ENCODE measurements around the gene HOXA13.

HOXA13 gene

GRCh38 chr7:27180431-27181420 is 19.2 kb downstream of the HOXA13 start:
- DNase-seq, result peak; percentile 52

- peak; percentile 95 for DNase-seq
Measured at GRCh38 chr7:27179503-27180430, 20.1 kb downstream of the HOXA13 start.

- peak; percentile 61 for DNase-seq
Measured at GRCh38 chr7:27179030-27179429, 20.9 kb downstream of the HOXA13 start.

GRCh38 chr7:27178366-27178765 is 21.5 kb downstream of the HOXA13 start:
- DNase-seq, result peak; percentile 61

- DNase-seq, result peak; percentile 48
Measured at GRCh38 chr7:27177795-27178320, 22.0 kb downstream of the HOXA13 start.

GRCh38 chr7:27176962-27177794 is 22.7 kb downstream of the HOXA13 start:
- DNase-seq, result peak; percentile 62

- DNase-seq, result no peak
Measured at GRCh38 chr7:27176524-27176845, 23.4 kb downstream of the HOXA13 start.

- DNase-seq, result peak; percentile 77
Measured at GRCh38 chr7:27175626-27176523, 24.0 kb downstream of the HOXA13 start.

- peak; percentile 83 for DNase-seq
Measured at GRCh38 chr7:27174874-27175625, 24.8 kb downstream of the HOXA13 start.

- peak; percentile 90 for DNase-seq
Measured at GRCh38 chr7:27173956-27174873, 25.7 kb downstream of the HOXA13 start, which contains the start of gene HOXA10. HOXA10 (minus strand) TSS chr7:27174320; CDS start chr7:27174306, 14 bp downstream.

- peak; percentile 66 for DNase-seq
Measured at GRCh38 chr7:27173511-27173955, 26.4 kb downstream of the HOXA13 start.

GRCh38 chr7:27172823-27173510 is 26.9 kb downstream of the HOXA13 start:
- peak; percentile 87 for DNase-seq

GRCh38 chr7:27172315-27172774 is 27.5 kb downstream of the HOXA13 start:
- DNase-seq, result peak; percentile 69

GRCh38 chr7:27171637-27172314 is 28.1 kb downstream of the HOXA13 start:
- peak; percentile 79 for DNase-seq

- peak; percentile 77 for DNase-seq
Measured at GRCh38 chr7:27171325-27171636, 28.6 kb downstream of the HOXA13 start.

GRCh38 chr7:27170426-27171324 is 29.2 kb downstream of the HOXA13 start:
- no peak for DNase-seq

All from right forelimb (tissue), 1 donor.